ENCODE data around the gene PI3.

The PI3 gene

DNA sequence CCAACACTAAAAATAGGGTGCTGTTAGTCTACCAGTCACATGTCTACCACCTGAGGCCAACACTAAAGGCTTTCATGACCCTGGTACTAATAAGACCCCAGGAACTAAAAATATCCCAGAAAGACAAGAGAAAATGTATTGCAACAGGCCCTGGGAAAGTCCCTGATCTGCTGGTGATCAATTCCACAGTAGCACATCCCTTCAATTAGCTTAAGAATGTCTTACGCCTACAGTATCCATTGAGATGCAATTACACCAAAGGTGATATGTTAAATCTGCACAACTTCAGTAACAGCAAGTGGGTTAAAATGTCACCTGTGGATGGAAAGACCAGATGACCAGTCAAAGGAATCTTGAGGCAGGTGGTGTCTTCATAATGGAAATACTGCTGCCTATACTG is 35.2 kb downstream of the PI3 start:
- TF ChIP-seq ZC3H10 (CRISPR knock-in tag; IDR thresholded peaks at IDR 0.05) = no peak
- no peak for TF ChIP-seq TOX (CRISPR knock-in tag; IDR thresholded peaks at IDR 0.05; ENCODE audit: borderline replicate concordance)
- TF ChIP-seq, protein P1, sequence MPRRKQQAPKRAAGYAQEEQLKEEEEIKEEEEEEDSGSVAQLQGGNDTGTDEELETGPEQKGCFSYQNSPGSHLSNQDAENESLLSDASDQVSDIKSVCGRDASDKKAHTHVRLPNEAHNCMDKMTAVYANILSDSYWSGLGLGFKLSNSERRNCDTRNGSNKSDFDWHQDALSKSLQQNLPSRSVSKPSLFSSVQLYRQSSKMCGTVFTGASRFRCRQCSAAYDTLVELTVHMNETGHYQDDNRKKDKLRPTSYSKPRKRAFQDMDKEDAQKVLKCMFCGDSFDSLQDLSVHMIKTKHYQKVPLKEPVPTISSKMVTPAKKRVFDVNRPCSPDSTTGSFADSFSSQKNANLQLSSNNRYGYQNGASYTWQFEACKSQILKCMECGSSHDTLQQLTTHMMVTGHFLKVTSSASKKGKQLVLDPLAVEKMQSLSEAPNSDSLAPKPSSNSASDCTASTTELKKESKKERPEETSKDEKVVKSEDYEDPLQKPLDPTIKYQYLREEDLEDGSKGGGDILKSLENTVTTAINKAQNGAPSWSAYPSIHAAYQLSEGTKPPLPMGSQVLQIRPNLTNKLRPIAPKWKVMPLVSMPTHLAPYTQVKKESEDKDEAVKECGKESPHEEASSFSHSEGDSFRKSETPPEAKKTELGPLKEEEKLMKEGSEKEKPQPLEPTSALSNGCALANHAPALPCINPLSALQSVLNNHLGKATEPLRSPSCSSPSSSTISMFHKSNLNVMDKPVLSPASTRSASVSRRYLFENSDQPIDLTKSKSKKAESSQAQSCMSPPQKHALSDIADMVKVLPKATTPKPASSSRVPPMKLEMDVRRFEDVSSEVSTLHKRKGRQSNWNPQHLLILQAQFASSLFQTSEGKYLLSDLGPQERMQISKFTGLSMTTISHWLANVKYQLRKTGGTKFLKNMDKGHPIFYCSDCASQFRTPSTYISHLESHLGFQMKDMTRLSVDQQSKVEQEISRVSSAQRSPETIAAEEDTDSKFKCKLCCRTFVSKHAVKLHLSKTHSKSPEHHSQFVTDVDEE (CRISPR knock-in tag; IDR thresholded peaks at IDR 0.05) = no peak
- TF ChIP-seq ZNF8 (CRISPR knock-in tag; IDR thresholded peaks at IDR 0.05) = no peak
- no peak for TF ChIP-seq ZNF70 (CRISPR knock-in tag; IDR thresholded peaks at IDR 0.05)
- no peak for TF ChIP-seq BACH2 (CRISPR knock-in tag; IDR thresholded peaks at IDR 0.05; ENCODE audit: borderline replicate concordance)
- no peak for TF ChIP-seq GLIS3 (CRISPR knock-in tag; IDR thresholded peaks at IDR 0.05)
- TF ChIP-seq ARNTL (CRISPR knock-in tag; IDR thresholded peaks at IDR 0.05; ENCODE audit: borderline replicate concordance, low read depth) = no peak
- ATAC-seq = no peak

DNA sequence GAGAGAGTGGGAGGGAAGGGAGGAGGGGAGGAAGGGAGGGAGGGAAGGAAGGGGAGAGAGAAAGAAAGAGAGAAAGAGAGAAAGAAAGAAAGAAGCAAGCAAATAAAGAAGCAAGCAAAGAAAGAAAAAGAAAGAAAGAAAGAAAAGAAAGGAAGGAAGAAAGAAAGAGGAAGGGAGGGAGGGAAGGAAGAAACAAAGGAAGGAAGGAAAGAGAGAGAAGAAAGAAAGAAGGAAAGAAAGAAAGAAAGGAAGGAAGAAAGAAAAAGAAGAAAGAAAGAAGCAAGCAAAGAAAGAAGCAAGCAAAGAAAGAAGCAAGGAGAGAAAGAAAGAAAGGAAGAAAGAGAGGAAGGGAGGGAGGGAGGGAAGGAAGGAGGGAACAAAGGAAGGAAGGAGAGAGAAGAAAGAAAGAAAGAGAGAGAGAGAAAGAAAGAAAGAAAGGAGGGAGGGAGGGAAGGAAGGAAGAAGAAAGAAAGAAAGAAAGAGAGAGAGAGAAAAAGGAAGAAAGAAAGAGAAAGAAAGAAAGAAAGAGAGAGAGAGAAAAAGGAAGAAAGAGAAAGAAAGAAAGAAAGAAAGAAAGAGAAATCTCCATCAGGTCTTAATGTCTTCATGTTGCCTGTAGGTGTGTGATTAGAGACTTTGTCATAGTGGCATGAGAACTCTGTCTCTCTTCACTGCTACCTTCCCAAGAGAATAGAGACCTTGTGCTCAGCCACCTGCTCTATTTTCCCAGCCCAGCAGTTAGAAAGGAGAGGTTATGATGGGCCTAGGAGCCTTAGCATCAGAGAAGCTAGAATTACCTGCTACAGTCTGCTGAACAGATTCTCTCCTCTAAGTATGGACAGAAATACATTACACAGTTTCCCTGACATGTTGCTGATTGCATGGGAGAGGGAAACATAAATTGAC is 37.1 kb downstream of the PI3 start:
- TF ChIP-seq TCF4 (CRISPR knock-in tag; IDR thresholded peaks at IDR 0.05; ENCODE audit: borderline replicate concordance) (no peak), SNAI2 (CRISPR knock-in tag; IDR thresholded peaks at IDR 0.05) (no peak), ESRRG (CRISPR knock-in tag; IDR thresholded peaks at IDR 0.05) (no peak), ZNF565 (CRISPR knock-in tag; conservative IDR thresholded peaks at IDR 0.05; ENCODE audit: low read depth) (no peak), ZNF8 (CRISPR knock-in tag; IDR thresholded peaks at IDR 0.05) (no peak), ZFP30 (CRISPR knock-in tag; IDR thresholded peaks at IDR 0.05) (no peak), ZFP3 (CRISPR knock-in tag; IDR thresholded peaks at IDR 0.05) (no peak), BACH2 (CRISPR knock-in tag; IDR thresholded peaks at IDR 0.05; ENCODE audit: borderline replicate concordance) (no peak), ZC3H10 (CRISPR knock-in tag; IDR thresholded peaks at IDR 0.05) (no peak), ZNF70 (CRISPR knock-in tag; IDR thresholded peaks at IDR 0.05) (no peak), ISL1 (CRISPR knock-in tag; IDR thresholded peaks at IDR 0.05) (no peak), RARB (CRISPR knock-in tag; IDR thresholded peaks at IDR 0.05) (no peak), PPARA (CRISPR knock-in tag; IDR thresholded peaks at IDR 0.05; ENCODE audit: borderline replicate concordance) (no peak)
- TF ChIP-seq, protein P2, sequence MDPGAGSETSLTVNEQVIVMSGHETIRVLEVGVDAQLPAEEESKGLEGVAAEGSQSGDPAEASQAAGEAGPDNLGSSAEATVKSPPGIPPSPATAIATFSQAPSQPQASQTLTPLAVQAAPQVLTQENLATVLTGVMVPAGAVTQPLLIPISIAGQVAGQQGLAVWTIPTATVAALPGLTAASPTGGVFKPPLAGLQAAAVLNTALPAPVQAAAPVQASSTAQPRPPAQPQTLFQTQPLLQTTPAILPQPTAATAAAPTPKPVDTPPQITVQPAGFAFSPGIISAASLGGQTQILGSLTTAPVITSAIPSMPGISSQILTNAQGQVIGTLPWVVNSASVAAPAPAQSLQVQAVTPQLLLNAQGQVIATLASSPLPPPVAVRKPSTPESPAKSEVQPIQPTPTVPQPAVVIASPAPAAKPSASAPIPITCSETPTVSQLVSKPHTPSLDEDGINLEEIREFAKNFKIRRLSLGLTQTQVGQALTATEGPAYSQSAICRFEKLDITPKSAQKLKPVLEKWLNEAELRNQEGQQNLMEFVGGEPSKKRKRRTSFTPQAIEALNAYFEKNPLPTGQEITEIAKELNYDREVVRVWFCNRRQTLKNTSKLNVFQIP (CRISPR knock-in tag; IDR thresholded peaks at IDR 0.05; ENCODE audit: borderline replicate concordance, low read depth) = no peak
- TF ChIP-seq, protein P3, sequence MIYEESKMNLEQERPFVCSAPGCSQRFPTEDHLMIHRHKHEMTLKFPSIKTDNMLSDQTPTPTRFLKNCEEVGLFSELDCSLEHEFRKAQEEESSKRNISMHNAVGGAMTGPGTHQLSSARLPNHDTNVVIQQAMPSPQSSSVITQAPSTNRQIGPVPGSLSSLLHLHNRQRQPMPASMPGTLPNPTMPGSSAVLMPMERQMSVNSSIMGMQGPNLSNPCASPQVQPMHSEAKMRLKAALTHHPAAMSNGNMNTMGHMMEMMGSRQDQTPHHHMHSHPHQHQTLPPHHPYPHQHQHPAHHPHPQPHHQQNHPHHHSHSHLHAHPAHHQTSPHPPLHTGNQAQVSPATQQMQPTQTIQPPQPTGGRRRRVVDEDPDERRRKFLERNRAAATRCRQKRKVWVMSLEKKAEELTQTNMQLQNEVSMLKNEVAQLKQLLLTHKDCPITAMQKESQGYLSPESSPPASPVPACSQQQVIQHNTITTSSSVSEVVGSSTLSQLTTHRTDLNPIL (CRISPR knock-in tag; IDR thresholded peaks at IDR 0.05; ENCODE audit: low read depth) = no peak
- TF ChIP-seq, protein P4, sequence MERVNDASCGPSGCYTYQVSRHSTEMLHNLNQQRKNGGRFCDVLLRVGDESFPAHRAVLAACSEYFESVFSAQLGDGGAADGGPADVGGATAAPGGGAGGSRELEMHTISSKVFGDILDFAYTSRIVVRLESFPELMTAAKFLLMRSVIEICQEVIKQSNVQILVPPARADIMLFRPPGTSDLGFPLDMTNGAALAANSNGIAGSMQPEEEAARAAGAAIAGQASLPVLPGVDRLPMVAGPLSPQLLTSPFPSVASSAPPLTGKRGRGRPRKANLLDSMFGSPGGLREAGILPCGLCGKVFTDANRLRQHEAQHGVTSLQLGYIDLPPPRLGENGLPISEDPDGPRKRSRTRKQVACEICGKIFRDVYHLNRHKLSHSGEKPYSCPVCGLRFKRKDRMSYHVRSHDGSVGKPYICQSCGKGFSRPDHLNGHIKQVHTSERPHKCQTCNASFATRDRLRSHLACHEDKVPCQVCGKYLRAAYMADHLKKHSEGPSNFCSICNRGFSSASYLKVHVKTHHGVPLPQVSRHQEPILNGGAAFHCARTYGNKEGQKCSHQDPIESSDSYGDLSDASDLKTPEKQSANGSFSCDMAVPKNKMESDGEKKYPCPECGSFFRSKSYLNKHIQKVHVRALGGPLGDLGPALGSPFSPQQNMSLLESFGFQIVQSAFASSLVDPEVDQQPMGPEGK (CRISPR knock-in tag; IDR thresholded peaks at IDR 0.05; ENCODE audit: borderline replicate concordance) = no peak
- TF ChIP-seq, protein P5, sequence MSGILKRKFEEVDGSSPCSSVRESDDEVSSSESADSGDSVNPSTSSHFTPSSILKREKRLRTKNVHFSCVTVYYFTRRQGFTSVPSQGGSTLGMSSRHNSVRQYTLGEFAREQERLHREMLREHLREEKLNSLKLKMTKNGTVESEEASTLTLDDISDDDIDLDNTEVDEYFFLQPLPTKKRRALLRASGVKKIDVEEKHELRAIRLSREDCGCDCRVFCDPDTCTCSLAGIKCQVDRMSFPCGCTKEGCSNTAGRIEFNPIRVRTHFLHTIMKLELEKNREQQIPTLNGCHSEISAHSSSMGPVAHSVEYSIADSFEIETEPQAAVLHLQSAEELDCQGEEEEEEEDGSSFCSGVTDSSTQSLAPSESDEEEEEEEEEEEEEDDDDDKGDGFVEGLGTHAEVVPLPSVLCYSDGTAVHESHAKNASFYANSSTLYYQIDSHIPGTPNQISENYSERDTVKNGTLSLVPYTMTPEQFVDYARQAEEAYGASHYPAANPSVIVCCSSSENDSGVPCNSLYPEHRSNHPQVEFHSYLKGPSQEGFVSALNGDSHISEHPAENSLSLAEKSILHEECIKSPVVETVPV (CRISPR knock-in tag; IDR thresholded peaks at IDR 0.05) = no peak
- TF ChIP-seq, protein P1 (CRISPR knock-in tag; IDR thresholded peaks at IDR 0.05) = no peak
- no peak for ATAC-seq

All from SK-N-SH treated with all-trans-retinoic acid at 6 μM for 48 hours (cell line).